H4 (cell line): ENCODE data around the gene MAPK7. TPM values are rescaled to one million over a fixed set of nuclear protein-coding genes. Genes with fewer than 3 reads are reported as not detected.

Source experiments
- DNase-seq: peaks from one replicate; pipeline ENCODE4 v3.0.0-alpha.2; 2015; ENCODE audit warnings: low spot score
- total RNA-seq: library from RNA; depleted of rRNA; stranded (reverse); fragments of >200 nt; shearing (Covaris generic); gene quantifications from 2 replicates; pipeline ENCODE4 v1.2.3, GENCODE V29; 2014

MAPK7 gene
- total RNA-seq, 1 experiment from 2014 or later: 6.2 TPM

DNA sequence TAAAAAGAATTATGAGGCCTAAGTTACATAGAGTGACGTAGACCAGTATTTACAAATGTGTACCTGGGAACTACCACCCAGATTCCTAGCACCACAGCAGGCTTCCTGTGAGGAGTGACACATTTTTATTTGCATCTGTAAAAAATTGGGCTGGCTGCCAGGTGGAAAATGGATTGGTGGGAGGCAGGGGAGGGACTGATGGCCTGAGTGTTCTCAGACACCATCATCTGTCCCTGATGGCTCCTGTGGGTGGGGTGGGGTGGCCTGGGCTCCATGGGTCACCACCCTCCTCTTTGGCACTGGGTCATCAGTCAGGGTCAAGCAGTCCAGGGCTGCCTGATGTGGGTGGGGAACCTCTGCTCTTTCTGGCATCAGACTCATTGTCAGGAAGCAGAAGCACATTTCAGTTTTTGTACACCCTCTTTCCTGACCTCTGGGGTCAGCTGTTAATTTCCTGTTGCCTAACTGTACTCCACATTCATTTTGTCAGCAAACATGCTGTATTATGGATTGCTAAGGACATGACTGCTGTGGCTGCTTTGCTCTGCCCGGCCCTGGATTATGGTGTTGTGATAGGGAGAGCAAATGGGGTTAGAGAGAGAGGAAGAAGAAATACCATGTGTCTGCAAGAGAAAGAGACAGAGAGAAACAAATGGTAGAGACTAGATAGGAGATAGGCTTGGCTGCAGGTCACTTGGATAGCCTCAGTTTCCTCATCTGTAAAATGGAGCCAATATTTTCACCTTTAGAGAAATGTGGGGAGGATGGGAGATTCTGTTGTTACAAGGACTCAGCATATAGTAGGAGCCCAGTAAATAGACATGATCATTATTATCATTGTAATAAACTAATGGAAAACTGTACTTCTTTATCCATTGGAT, 20.2 kb downstream of the MAPK7 start:
- no peak for DNase-seq

DNA sequence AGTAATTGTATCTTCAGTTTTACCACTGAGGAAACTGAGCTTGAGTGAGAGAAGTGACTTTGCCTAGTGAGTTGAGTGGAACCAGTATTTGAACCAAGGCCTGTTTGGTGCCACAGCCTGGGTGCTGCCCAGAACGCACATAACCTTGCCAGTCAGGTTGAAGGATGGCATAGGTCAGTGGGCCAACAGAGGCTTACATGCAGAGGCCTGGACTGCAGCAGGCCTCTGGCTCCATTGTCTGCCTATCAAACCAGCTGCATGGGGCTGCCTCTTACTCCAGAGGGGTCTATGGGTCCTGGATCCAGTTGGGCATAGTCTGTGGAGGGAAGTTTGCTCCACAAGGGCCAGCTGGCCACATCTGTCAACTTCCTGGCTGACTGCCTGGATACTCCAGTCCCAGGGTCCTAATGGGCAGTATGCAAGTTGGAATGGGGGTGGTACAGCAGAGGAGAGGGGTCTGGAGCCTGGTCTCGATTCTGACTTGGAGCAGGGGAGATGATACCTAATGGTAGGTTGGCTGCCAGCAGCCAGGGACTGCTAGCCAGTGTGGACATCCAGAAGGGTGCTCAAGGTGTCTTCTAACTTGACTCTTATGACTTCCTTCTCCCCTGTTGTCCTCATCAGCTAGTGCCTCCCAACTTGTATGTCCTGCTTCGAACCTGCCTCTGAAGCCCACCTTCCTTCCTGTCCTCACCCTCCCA, 21.6 kb downstream of the MAPK7 start:
- no peak for DNase-seq

- DNase-seq: no peak
These were observed 23.2 kb downstream of the MAPK7 start for GRCh38 chr17:19401321-19402010.

- no peak for DNase-seq
These were observed 23.9 kb downstream of the MAPK7 start for GRCh38 chr17:19402171-19402570.

- no peak for DNase-seq
These were observed 24.7 kb downstream of the MAPK7 start for GRCh38 chr17:19403021-19403420.

DNA sequence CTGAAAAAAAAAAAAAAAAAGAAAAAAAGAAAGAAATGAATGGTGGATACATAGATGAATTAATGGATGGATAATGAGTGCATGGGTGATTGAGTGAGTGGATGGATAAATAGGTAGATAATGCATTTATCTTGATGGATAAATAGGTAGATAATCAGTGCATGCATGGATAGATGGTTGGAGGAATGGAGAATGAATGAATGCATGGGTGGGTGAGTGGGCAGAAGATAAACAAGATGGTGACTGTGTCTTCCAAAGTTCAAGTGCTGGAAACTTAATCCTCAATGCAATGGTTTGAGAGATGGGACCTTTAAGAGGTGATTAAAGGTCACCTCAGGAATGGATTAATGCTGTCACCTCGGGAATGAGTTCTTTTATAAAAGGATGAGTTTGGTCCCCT, 26.0 kb downstream of the MAPK7 start:
- DNase-seq: no peak

GRCh38 chr17:19405114-19405513, 26.8 kb downstream of the MAPK7 start:
- no peak for DNase-seq

- no peak for DNase-seq
These were observed 29.5 kb downstream of the MAPK7 start for GRCh38 chr17:19407601-19408345.

GRCh38 chr17:19408346-19408710, 30.0 kb downstream of the MAPK7 start:
- no peak for DNase-seq

DNA sequence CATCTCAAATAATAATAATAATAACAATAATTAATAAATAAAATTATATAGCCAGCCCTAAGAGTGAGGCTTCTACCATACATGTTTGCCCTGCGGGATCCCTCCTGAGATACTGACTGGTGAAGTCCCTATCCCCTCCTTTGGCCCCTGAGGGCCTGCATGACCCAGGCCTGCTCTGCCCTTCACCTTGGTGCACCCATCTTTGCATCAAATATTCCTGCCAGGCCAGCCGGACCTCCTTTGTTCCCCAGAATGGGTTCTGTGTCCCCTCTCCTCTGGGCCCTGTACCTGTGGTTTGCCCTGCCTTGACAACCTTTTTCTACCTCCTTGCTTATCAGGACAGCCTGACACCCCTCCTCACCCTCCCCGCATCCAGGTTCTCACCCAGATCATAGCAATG, 30.8 kb downstream of the MAPK7 start:
- no peak for DNase-seq

GRCh38 chr17:19409509-19409908, 31.2 kb downstream of the MAPK7 start:
- DNase-seq: no peak

- no peak for DNase-seq
These were observed 31.8 kb downstream of the MAPK7 start for GRCh38 chr17:19410091-19410490.

- DNase-seq: no peak
These were observed 32.8 kb downstream of the MAPK7 start, which contains the start of gene RNF112 for GRCh38 chr17:19410875-19411620. TSS of gene RNF112 (plus strand) at chr17:19411232. CDS start at chr17:19411409, 177 bp downstream.

GRCh38 chr17:19411631-19412030, 33.3 kb downstream of the MAPK7 start:
- no peak for DNase-seq

DNA sequence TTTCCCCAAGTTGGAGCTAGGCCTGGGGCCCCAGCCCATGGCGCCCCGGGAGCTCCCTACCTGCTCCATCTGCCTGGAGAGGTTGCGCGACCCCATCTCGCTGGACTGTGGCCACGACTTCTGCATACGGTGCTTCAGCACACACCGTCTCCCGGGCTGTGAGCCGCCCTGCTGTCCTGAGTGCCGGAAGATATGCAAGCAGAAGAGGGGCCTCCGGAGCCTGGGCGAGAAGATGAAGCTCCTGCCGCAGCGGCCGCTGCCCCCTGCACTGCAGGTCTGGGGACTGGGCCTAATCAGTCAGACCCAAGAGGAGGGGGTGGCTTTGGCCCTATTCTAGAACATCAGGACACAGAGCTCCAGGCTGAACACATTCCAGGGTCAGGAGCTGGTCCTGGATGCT, 34.2 kb downstream of the MAPK7 start:
- DNase-seq: no peak

DNA sequence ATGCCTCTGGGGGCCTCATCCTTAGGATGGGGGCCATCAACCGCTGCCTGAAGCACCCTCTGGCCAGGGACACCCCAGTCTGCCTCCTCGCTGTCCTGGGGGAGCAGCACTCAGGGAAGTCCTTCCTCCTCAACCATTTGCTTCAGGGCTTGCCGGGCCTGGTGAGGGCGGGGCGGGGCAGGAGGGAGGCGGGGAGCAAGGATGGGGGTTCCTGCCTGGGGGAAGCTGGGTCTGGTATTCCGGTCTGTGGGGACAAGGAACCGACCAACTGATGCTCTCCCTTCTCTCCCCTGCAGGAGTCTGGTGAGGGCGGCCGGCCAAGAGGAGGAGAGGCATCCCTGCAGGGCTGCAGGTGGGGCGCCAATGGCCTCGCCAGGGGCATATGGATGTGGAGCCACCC, 34.7 kb downstream of the MAPK7 start:
- no peak for DNase-seq

DNA sequence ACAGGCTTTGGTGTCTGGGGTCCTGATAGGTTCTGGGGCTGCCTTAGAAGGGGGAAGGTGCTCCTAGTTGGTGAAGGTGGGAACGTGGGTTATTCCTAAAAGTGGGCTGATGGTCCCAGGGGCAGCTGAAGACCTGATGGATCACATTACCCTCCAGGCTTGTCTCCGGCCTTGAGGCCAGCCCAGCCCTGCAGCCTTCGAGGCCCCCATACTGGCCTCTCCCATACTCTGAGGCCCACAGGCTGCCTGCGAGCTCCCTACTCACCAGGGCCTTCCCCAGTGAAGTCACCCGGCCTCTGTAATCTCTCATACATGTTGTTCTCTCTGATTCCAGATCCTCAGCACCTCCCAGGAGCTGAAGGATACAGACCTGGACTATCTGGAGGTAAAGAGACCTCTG, 35.5 kb downstream of the MAPK7 start:
- DNase-seq: no peak

- DNase-seq: no peak
These were observed 36.3 kb downstream of the MAPK7 start for GRCh38 chr17:19414396-19415280.

DNA sequence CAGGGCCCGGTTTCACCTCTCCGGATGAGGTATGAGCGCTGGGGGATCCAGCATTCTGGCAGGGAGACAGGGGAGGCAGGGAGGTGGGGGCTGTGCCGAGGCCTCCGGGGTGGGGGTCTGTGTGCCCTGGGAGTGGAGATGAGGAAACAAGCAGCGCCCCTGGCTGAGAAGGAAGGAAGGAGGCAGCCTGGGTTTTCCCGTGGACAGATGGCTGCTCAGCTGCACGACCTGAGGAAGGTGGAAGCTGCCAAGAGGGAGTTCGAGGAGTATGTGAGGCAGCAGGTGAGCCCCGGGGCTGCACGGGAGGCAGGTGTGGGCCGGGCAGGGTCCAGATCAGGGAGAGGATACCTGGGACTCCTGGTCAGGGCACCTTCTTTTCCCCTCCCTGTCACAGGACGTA, 37.0 kb downstream of the MAPK7 start:
- no peak for DNase-seq
